ENCODE results near the gene PSMB7. TPM values are rescaled to one million over a fixed set of nuclear protein-coding genes. Genes with fewer than 3 reads are reported as not detected.

PSMB7 gene
- total RNA-seq, 1 experiment from 2014 or later: 187 TPM

DNA sequence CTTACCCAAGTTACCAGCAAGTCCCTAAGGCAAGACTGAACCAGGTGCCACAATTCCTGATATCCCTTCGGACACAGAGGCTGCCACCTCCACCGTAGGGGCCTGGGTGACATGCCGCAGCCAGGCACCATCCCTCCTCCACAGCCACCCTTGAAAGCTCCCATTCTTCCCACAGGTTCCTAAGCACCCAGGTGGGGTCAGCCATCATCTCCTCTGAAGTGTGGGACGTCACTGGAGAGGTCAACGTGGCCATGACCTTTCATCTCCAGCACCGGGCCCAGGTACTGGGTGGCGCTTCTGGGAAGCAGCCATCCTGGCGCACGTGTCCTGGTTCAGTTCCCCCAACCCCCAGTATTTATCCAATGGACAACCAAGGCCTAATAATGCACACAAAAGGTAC lies 43.2 kb upstream of the PSMB7 start (continued):
- no peak for TF ChIP-seq TEAD1 (CRISPR knock-in tag; IDR thresholded peaks at IDR 0.05)
- TF ChIP-seq PRRX2 (CRISPR knock-in tag; IDR thresholded peaks at IDR 0.05): no peak
- TF ChIP-seq CREB1 (CRISPR knock-in tag; IDR thresholded peaks at IDR 0.05): no peak
- TF ChIP-seq, protein P1, sequence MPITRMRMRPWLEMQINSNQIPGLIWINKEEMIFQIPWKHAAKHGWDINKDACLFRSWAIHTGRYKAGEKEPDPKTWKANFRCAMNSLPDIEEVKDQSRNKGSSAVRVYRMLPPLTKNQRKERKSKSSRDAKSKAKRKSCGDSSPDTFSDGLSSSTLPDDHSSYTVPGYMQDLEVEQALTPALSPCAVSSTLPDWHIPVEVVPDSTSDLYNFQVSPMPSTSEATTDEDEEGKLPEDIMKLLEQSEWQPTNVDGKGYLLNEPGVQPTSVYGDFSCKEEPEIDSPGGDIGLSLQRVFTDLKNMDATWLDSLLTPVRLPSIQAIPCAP (CRISPR knock-in tag; IDR thresholded peaks at IDR 0.05): no peak
- TF ChIP-seq, protein P2, sequence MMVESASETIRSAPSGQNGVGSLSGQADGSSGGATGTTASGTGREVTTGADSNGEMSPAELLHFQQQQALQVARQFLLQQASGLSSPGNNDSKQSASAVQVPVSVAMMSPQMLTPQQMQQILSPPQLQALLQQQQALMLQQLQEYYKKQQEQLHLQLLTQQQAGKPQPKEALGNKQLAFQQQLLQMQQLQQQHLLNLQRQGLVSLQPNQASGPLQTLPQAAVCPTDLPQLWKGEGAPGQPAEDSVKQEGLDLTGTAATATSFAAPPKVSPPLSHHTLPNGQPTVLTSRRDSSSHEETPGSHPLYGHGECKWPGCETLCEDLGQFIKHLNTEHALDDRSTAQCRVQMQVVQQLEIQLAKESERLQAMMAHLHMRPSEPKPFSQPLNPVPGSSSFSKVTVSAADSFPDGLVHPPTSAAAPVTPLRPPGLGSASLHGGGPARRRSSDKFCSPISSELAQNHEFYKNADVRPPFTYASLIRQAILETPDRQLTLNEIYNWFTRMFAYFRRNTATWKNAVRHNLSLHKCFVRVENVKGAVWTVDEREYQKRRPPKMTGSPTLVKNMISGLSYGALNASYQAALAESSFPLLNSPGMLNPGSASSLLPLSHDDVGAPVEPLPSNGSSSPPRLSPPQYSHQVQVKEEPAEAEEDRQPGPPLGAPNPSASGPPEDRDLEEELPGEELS (CRISPR knock-in tag; IDR thresholded peaks at IDR 0.05): no peak
- no peak for TF ChIP-seq ZNF671 (CRISPR knock-in tag; IDR thresholded peaks at IDR 0.05)
- no peak for TF ChIP-seq CREM (CRISPR knock-in tag; IDR thresholded peaks at IDR 0.05)
- TF ChIP-seq NR1H2 (CRISPR knock-in tag; IDR thresholded peaks at IDR 0.05): no peak
- TF ChIP-seq, protein P3, sequence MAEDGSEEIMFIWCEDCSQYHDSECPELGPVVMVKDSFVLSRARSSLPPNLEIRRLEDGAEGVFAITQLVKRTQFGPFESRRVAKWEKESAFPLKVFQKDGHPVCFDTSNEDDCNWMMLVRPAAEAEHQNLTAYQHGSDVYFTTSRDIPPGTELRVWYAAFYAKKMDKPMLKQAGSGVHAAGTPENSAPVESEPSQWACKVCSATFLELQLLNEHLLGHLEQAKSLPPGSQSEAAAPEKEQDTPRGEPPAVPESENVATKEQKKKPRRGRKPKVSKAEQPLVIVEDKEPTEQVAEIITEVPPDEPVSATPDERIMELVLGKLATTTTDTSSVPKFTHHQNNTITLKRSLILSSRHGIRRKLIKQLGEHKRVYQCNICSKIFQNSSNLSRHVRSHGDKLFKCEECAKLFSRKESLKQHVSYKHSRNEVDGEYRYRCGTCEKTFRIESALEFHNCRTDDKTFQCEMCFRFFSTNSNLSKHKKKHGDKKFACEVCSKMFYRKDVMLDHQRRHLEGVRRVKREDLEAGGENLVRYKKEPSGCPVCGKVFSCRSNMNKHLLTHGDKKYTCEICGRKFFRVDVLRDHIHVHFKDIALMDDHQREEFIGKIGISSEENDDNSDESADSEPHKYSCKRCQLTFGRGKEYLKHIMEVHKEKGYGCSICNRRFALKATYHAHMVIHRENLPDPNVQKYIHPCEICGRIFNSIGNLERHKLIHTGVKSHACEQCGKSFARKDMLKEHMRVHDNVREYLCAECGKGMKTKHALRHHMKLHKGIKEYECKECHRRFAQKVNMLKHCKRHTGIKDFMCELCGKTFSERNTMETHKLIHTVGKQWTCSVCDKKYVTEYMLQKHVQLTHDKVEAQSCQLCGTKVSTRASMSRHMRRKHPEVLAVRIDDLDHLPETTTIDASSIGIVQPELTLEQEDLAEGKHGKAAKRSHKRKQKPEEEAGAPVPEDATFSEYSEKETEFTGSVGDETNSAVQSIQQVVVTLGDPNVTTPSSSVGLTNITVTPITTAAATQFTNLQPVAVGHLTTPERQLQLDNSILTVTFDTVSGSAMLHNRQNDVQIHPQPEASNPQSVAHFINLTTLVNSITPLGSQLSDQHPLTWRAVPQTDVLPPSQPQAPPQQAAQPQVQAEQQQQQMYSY (CRISPR knock-in tag; IDR thresholded peaks at IDR 0.05): no peak
- no peak for TF ChIP-seq FOXP1 (CRISPR knock-in tag; IDR thresholded peaks at IDR 0.05; ENCODE audit: borderline replicate concordance)
- TF ChIP-seq CBFB (CRISPR knock-in tag; IDR thresholded peaks at IDR 0.05; ENCODE audit: low read depth): no peak
- TF ChIP-seq, protein P4, sequence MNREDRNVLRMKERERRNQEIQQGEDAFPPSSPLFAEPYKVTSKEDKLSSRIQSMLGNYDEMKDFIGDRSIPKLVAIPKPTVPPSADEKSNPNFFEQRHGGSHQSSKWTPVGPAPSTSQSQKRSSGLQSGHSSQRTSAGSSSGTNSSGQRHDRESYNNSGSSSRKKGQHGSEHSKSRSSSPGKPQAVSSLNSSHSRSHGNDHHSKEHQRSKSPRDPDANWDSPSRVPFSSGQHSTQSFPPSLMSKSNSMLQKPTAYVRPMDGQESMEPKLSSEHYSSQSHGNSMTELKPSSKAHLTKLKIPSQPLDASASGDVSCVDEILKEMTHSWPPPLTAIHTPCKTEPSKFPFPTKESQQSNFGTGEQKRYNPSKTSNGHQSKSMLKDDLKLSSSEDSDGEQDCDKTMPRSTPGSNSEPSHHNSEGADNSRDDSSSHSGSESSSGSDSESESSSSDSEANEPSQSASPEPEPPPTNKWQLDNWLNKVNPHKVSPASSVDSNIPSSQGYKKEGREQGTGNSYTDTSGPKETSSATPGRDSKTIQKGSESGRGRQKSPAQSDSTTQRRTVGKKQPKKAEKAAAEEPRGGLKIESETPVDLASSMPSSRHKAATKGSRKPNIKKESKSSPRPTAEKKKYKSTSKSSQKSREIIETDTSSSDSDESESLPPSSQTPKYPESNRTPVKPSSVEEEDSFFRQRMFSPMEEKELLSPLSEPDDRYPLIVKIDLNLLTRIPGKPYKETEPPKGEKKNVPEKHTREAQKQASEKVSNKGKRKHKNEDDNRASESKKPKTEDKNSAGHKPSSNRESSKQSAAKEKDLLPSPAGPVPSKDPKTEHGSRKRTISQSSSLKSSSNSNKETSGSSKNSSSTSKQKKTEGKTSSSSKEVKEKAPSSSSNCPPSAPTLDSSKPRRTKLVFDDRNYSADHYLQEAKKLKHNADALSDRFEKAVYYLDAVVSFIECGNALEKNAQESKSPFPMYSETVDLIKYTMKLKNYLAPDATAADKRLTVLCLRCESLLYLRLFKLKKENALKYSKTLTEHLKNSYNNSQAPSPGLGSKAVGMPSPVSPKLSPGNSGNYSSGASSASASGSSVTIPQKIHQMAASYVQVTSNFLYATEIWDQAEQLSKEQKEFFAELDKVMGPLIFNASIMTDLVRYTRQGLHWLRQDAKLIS (CRISPR knock-in tag; IDR thresholded peaks at IDR 0.05; ENCODE audit: borderline replicate concordance): no peak

DNA sequence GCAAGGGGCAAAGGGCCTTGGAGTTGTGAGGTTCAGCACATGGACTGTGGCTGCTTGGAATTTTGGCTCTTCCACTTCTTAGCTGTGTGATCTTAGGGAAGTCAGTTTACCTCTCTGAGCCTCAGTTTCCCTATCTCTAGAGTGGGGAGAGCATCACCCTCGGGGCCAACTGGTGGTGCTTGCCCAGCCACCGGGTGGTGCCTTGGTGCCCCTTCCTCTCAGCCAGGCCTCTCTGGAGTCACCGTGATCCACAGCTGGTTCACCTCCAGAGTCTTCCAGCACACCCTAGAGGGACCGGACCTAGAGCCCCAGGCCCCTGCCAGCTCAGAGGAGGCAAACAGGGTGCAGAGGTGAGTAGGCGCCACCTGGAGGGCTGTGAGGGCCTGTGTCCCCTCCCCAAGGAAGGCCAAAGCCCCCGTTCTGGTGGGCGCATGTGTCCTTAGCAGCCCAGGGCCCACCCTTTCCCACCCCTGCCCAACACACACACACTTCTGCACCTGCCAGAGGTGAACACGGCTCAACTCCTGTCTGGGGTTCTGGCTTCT lies 42.7 kb upstream of the PSMB7 start:
- H3K4me1 Mint-ChIP-seq: peaks cover 9% of the 10 kb centered on the region
- POLR2A ChIA-PET: no interaction called here
- H3K9me3 Mint-ChIP-seq: peaks cover 6% of the 10 kb centered on the region
- TF ChIP-seq, protein P5, sequence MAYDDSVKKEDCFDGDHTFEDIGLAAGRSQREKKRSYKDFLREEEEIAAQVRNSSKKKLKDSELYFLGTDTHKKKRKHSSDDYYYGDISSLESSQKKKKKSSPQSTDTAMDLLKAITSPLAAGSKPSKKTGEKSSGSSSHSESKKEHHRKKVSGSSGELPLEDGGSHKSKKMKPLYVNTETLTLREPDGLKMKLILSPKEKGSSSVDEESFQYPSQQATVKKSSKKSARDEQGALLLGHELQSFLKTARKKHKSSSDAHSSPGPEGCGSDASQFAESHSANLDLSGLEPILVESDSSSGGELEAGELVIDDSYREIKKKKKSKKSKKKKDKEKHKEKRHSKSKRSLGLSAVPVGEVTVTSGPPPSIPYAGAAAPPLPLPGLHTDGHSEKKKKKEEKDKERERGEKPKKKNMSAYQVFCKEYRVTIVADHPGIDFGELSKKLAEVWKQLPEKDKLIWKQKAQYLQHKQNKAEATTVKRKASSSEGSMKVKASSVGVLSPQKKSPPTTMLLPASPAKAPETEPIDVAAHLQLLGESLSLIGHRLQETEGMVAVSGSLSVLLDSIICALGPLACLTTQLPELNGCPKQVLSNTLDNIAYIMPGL (CRISPR knock-in tag; IDR thresholded peaks at IDR 0.05): no peak
- TF ChIP-seq ZNF219 (CRISPR knock-in tag; IDR thresholded peaks at IDR 0.05; ENCODE audit: borderline replicate concordance): no peak
- no peak for TF ChIP-seq MYBL2 (CRISPR knock-in tag; IDR thresholded peaks at IDR 0.05)
- no peak for TF ChIP-seq NR3C1 (CRISPR knock-in tag; conservative IDR thresholded peaks at IDR 0.05; ENCODE audit: low read depth)
- TF ChIP-seq, protein P6, sequence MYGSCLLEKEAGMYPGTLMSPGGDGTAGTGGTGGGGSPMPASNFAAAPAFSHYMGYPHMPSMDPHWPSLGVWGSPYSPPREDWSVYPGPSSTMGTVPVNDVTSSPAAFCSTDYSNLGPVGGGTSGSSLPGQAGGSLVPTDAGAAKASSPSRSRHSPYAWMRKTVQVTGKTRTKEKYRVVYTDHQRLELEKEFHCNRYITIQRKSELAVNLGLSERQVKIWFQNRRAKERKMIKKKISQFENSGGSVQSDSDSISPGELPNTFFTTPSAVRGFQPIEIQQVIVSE (CRISPR knock-in tag; IDR thresholded peaks at IDR 0.05; ENCODE audit: borderline replicate concordance): no peak
- TF ChIP-seq CBFB (CRISPR knock-in tag; IDR thresholded peaks at IDR 0.05; ENCODE audit: low read depth): no peak
- TF ChIP-seq ZNF317 (CRISPR knock-in tag; IDR thresholded peaks at IDR 0.05; ENCODE audit: borderline replicate concordance, low read depth): no peak
- TF ChIP-seq RORB (CRISPR knock-in tag; IDR thresholded peaks at IDR 0.05): no peak
- H3K4me3 Mint-ChIP-seq: no peak overlapping the region
- peaks cover 6% of the 10 kb centered on the region for H3K27me3 Mint-ChIP-seq (ENCODE audit: low read depth)
- no peak overlapping the region for H3K27ac Mint-ChIP-seq
- CTCF ChIA-PET: interaction anchor here (0.8 to 1.6 kb wide), 5 partner anchors 39 to 79 kb away, joined by 3 to 9 read pairs (median 3); no protein-coding TSS in a partner anchor
- DNase-seq (ENCODE audit: low spot score): no peak
- peak; percentile 26; the same call in 1 of the 2 replicates for ATAC-seq
- H3K36me3 Mint-ChIP-seq: no peaks in the 10 kb centered on the region

Data from WTC11 (cell line).